Loucy (cell line): ENCODE results near the gene MYCN.

ENCODE experiments used
- H2AFZ ChIP-seq: fragments of 200-600 bp; sonication (generic); 2 replicates; pipeline ENCODE4 v1.6.0; 2016; ENCODE audit warnings: antibody characterized with exemption, mild to moderate bottlenecking, low read length, moderate library complexity
- H3F3A ChIP-seq: fragments of 200-600 bp; 2 replicates; pipeline ENCODE4 v1.6.0; 2016; ENCODE audit warnings: antibody characterized with exemption, low read depth, mild to moderate bottlenecking
- H3K27me3 ChIP-seq: fragments of 200-600 bp; sonication (generic); 2 replicates; pipeline ENCODE4 v1.6.1; 2014; ENCODE audit warnings: low read length, mild to moderate bottlenecking; ENCODE audit not compliant: insufficient read depth, poor library complexity, severe bottlenecking
- H3K36me3 ChIP-seq: fragments of 200-600 bp; sonication (generic); 2 replicates; pipeline ENCODE4 v1.6.1; 2016; ENCODE audit warnings: low read length; ENCODE audit not compliant: insufficient read depth
- H3K4me1 ChIP-seq: fragments of 200-600 bp; sonication (generic); 2 replicates; pipeline ENCODE4 v1.5.1; 2014; ENCODE audit warnings: low read length, mild to moderate bottlenecking; ENCODE audit not compliant: insufficient read depth, poor library complexity, severe bottlenecking
- H3K4me2 ChIP-seq: fragments of 200-600 bp; sonication (generic); 2 replicates; pipeline ENCODE4 v1.6.0; 2014; ENCODE audit warnings: antibody characterized with exemption, low read length, low read depth, mild to moderate bottlenecking; ENCODE audit not compliant: poor library complexity, severe bottlenecking
- H3K4me3 ChIP-seq: fragments of 200-600 bp; sonication (generic); 2 replicates; pipeline ENCODE4 v1.5.1; 2014; ENCODE audit warnings: low read length, mild to moderate bottlenecking, mixed read lengths; ENCODE audit not compliant: poor library complexity, severe bottlenecking
- H3K79me2 ChIP-seq: fragments of 200-600 bp; sonication (generic); 2 replicates; pipeline ENCODE4 v1.6.1; 2014; ENCODE audit warnings: low read length; ENCODE audit not compliant: insufficient read depth
- H3K9ac ChIP-seq: fragments of 200-600 bp; sonication (generic); 2 replicates; pipeline ENCODE4 v1.6.0; 2014; ENCODE audit warnings: mild to moderate bottlenecking, low read depth, low read length, moderate library complexity; ENCODE audit not compliant: poor library complexity, severe bottlenecking
- H3K9me2 ChIP-seq: fragments of 200-600 bp; sonication (generic); replicated peaks from 2 replicates; pipeline ENCODE4 v1.6.1; 2016; ENCODE audit warnings: low read depth, low read length, mixed read lengths
- H3K9me3 ChIP-seq: fragments of 200-600 bp; sonication (generic); 2 replicates; pipeline ENCODE4 v1.6.1; 2014; ENCODE audit warnings: mild to moderate bottlenecking, antibody characterized with exemption, low read length, low read depth; ENCODE audit not compliant: insufficient read depth
- H4K20me1 ChIP-seq: fragments of 200-600 bp; sonication (generic); 2 replicates; pipeline ENCODE4 v1.6.0; 2014; ENCODE audit warnings: antibody characterized with exemption, low read length, mild to moderate bottlenecking; ENCODE audit not compliant: insufficient read depth, poor library complexity, severe bottlenecking
- EZH2phosphoT487 ChIP-seq: fragments of 200-600 bp; IDR thresholded peaks from 2 replicates; pipeline ENCODE4 v1.6.1; 2018; ENCODE audit warnings: antibody characterized with exemption, mild to moderate bottlenecking, moderate library complexity, borderline replicate concordance
- TF ChIP-seq, protein P1 (sequence below): fragments of 200-600 bp; sonication (generic); conservative IDR thresholded peaks from 2 replicates; pipeline ENCODE4 v1.5.1; 2014; ENCODE audit warnings: mild to moderate bottlenecking, antibody characterized with exemption, low read length

Gene MYCN

DNA sequence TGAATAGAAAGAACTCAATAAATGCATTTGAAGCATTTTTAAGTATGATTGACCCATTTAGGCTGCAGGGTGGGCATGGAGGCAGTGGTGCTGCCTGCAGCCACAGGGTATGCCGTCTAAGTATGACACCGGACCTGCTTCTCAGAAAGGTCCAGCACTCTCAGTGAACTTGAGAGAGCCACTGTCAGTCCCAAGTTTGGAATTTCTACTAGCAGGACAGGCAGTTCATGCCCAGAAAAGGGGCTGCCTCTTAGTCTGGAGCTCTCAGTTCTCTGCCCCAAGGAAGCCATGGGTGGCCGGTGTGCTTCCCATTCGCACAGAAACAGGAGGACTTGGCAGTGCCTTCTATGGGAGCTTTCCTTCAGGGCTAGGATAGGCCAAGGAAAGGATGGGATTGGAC, 24.0 kb upstream of the MYCN start:
- no peaks in the 10 kb centered on the region for H3K4me1 ChIP-seq
- no peaks in the 10 kb centered on the region for H3K79me2 ChIP-seq
- H3K36me3 ChIP-seq: no peaks in the 10 kb centered on the region
- no peak overlapping the region for H3K4me3 ChIP-seq
- TF ChIP-seq EZH2phosphoT487: no peak
- TF ChIP-seq, protein P1, sequence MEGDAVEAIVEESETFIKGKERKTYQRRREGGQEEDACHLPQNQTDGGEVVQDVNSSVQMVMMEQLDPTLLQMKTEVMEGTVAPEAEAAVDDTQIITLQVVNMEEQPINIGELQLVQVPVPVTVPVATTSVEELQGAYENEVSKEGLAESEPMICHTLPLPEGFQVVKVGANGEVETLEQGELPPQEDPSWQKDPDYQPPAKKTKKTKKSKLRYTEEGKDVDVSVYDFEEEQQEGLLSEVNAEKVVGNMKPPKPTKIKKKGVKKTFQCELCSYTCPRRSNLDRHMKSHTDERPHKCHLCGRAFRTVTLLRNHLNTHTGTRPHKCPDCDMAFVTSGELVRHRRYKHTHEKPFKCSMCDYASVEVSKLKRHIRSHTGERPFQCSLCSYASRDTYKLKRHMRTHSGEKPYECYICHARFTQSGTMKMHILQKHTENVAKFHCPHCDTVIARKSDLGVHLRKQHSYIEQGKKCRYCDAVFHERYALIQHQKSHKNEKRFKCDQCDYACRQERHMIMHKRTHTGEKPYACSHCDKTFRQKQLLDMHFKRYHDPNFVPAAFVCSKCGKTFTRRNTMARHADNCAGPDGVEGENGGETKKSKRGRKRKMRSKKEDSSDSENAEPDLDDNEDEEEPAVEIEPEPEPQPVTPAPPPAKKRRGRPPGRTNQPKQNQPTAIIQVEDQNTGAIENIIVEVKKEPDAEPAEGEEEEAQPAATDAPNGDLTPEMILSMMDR: no peak
- H4K20me1 ChIP-seq: no peaks in the 10 kb centered on the region
- H3K9me3 ChIP-seq: no peaks in the 10 kb centered on the region
- no peak overlapping the region for H2AFZ ChIP-seq
- H3K9me2 ChIP-seq: no peaks in the 10 kb centered on the region
- H3K9ac ChIP-seq: no peak overlapping the region
- H3K27me3 ChIP-seq: no peaks in the 10 kb centered on the region
- H3K4me2 ChIP-seq: no peak overlapping the region
- no peaks in the 10 kb centered on the region for H3F3A ChIP-seq

DNA sequence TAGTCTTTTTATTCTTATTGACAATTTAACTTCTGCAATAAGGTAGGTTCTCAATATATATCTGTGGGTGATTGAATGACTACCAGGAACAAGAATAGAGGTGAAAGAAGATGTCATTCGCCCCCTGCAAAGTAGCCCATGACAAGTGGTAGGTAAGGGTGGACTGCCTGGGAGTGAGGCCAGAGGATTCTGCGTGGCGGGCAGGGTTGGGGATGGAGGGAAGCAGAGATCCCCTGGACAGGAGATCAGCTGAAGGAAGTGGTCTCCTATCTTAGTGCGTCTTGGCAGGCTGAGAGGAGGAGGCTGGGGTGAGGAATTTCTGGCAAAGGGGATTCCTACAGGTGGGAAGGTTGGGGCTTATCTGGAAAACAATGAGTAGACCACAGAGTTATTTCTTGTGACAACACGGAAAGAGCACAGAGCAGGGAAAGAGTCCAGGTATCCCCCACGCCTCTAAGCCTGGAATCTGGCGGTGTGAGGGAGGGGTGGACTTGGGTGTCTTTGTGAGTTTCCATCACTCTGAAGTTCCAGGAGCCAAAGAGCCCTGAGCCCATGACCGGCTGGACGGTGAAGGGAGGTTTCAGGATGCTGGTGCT, 21.5 kb upstream of the MYCN start:
- Histone ChIP-seq H3K9me3 (no peaks in the 10 kb centered on the region), H3K9me2 (no peaks in the 10 kb centered on the region), H3K9ac (no peak overlapping the region), H3K4me1 (no peaks in the 10 kb centered on the region), H3K27me3 (no peaks in the 10 kb centered on the region), H3K4me3 (no peak overlapping the region), H3K36me3 (no peaks in the 10 kb centered on the region), H2AFZ (no peak overlapping the region), H3K4me2 (no peak overlapping the region), H3K79me2 (no peaks in the 10 kb centered on the region), H3F3A (no peaks in the 10 kb centered on the region), H4K20me1 (no peaks in the 10 kb centered on the region)
- no peak for TF ChIP-seq EZH2phosphoT487
- TF ChIP-seq, protein P1: no peak

GRCh38 chr2:15919716-15920434, 20.5 kb upstream of the MYCN start:
- no peaks in the 10 kb centered on the region for H4K20me1 ChIP-seq
- no peak overlapping the region for H3K9ac ChIP-seq
- no peaks in the 10 kb centered on the region for H3K9me2 ChIP-seq
- H3K9me3 ChIP-seq: no peaks in the 10 kb centered on the region
- no peak overlapping the region for H3K4me2 ChIP-seq
- TF ChIP-seq EZH2phosphoT487: no peak
- TF ChIP-seq, protein P1: no peak
- H2AFZ ChIP-seq: no peak overlapping the region
- no peaks in the 10 kb centered on the region for H3F3A ChIP-seq
- no peaks in the 10 kb centered on the region for H3K36me3 ChIP-seq
- H3K4me1 ChIP-seq: no peaks in the 10 kb centered on the region
- no peak overlapping the region for H3K4me3 ChIP-seq
- H3K79me2 ChIP-seq: no peaks in the 10 kb centered on the region
- H3K27me3 ChIP-seq: no peaks in the 10 kb centered on the region
